GM23338 (cell line): ENCODE results near the gene SLX4IP. TPM values are rescaled to one million over a fixed set of nuclear protein-coding genes. Genes with fewer than 3 reads are reported as not detected.

ENCODE experiments used
- ATAC-seq: fragments of 200-7000 bp; cut with Tn5 transposase; 3 replicates; pipeline ENCODE4 v1.9.1; 2020
- DNase-seq: peaks from one replicate; pipeline ENCODE4 v3.0.0-alpha.2; 2015; ENCODE audit warnings: low spot score
- H2AFZ ChIP-seq: fragments of 200-600 bp; sonication (generic); 2 replicates; pipeline ENCODE4 v1.8.0; 2016; ENCODE audit warnings: antibody characterized with exemption, mild to moderate bottlenecking, moderate library complexity
- H3F3A ChIP-seq: fragments of 200-600 bp; sonication (generic); replicated peaks from 2 replicates; pipeline ENCODE4 v1.8.0; 2017; ENCODE audit warnings: antibody characterized with exemption, mixed run types, low read depth
- H3K27ac ChIP-seq: fragments of 200-600 bp; sonication (generic); 2 replicates; pipeline ENCODE4 v1.6.1; 2016; ENCODE audit warnings: low read depth
- H3K27me3 ChIP-seq: fragments of 200-600 bp; sonication (generic); 2 replicates; pipeline ENCODE4 v1.8.0; 2016; ENCODE audit warnings: mild to moderate bottlenecking, mixed run types, moderate library complexity; ENCODE audit not compliant: insufficient read depth
- H3K36me3 ChIP-seq: fragments of 200-600 bp; sonication (generic); 2 replicates; pipeline ENCODE4 v1.8.0; 2016; ENCODE audit warnings: mild to moderate bottlenecking; ENCODE audit not compliant: insufficient read depth
- H3K4me1 ChIP-seq: fragments of 200-600 bp; sonication (generic); 2 replicates; pipeline ENCODE4 v1.8.0; 2016; ENCODE audit warnings: mild to moderate bottlenecking, moderate library complexity; ENCODE audit not compliant: insufficient read depth
- H3K4me2 ChIP-seq: fragments of 200-600 bp; sonication (generic); 2 replicates; pipeline ENCODE4 v1.7.1; 2017; ENCODE audit warnings: mixed run types
- H3K4me3 ChIP-seq: fragments of 200-600 bp; sonication (generic); 2 replicates; pipeline ENCODE4 v1.6.1; 2016; ENCODE audit warnings: mixed run types
- H3K79me2 ChIP-seq: fragments of 200-600 bp; sonication (generic); replicated peaks from 2 replicates; pipeline ENCODE4 v1.8.0; 2017; ENCODE audit warnings: mild to moderate bottlenecking; ENCODE audit not compliant: insufficient read depth
- H3K9me2 ChIP-seq: fragments of 200-600 bp; sonication (generic); 2 replicates; pipeline ENCODE4 v1.8.0; 2017; ENCODE audit not compliant: insufficient read depth
- H4K20me1 ChIP-seq: fragments of 200-600 bp; sonication (generic); replicated peaks from 2 replicates; pipeline ENCODE4 v1.8.0; 2017; ENCODE audit warnings: mild to moderate bottlenecking; ENCODE audit not compliant: insufficient read depth
- H3K27ac Mint-ChIP-seq: 2 replicates; pipeline ENCODE4 v1.8.0; 2020; ENCODE audit warnings: inconsistent platforms, mild to moderate bottlenecking, moderate library complexity, mixed read lengths
- H3K27me3 Mint-ChIP-seq: 3 replicates; pipeline ENCODE4 v1.8.0; 2022; ENCODE audit warnings: low read depth, mild to moderate bottlenecking, moderate library complexity, mixed read lengths, inconsistent platforms; ENCODE audit not compliant: insufficient read depth, poor library complexity
- H3K36me3 Mint-ChIP-seq: 3 replicates; pipeline ENCODE4 v1.8.0; 2021; ENCODE audit warnings: low read depth, mild to moderate bottlenecking, inconsistent platforms, moderate library complexity, mixed read lengths
- H3K4me1 Mint-ChIP-seq: 3 replicates; pipeline ENCODE4 v1.8.0; 2020; ENCODE audit warnings: mild to moderate bottlenecking, inconsistent platforms, mixed read lengths
- H3K4me3 Mint-ChIP-seq: 3 replicates; pipeline ENCODE4 v1.8.0; 2021; ENCODE audit warnings: moderate library complexity, mild to moderate bottlenecking, inconsistent platforms, mixed read lengths
- H3K9me3 Mint-ChIP-seq: 3 replicates; pipeline ENCODE4 v1.8.0; 2020; ENCODE audit warnings: moderate library complexity, mild to moderate bottlenecking, inconsistent platforms, mixed read lengths
- CREB1 ChIP-seq: fragments of 250-450 bp; sonication (Bioruptor Pico); IDR thresholded peaks from 2 replicates; pipeline ENCODE4 v1.5.0; 2020; ENCODE audit warnings: low read depth, mild to moderate bottlenecking, moderate library complexity
- ETS1 ChIP-seq: IDR thresholded peaks from 2 replicates; pipeline ENCODE4 v1.6.1; 2016; ENCODE audit warnings: antibody characterized with exemption
- EZH2 ChIP-seq: fragments of 200-600 bp; sonication (generic); IDR thresholded peaks from one replicate; pipeline ENCODE4 v1.8.0; 2017; ENCODE audit warnings: antibody characterized with exemption, mild to moderate bottlenecking, low read depth; ENCODE audit not compliant: unreplicated experiment
- EZH2phosphoT487 ChIP-seq: fragments of 200-600 bp; sonication (generic); IDR thresholded peaks from one replicate; pipeline ENCODE4 v1.8.1; 2018; ENCODE audit warnings: antibody characterized with exemption; ENCODE audit not compliant: unreplicated experiment
- NANOG ChIP-seq: IDR thresholded peaks from 2 replicates; pipeline ENCODE4 v1.6.1; 2016; ENCODE audit warnings: antibody characterized with exemption, borderline replicate concordance
- REST ChIP-seq: IDR thresholded peaks from one replicate; pipeline ENCODE4 v1.6.1; 2018; ENCODE audit warnings: antibody characterized with exemption; ENCODE audit not compliant: unreplicated experiment
- STAT1 ChIP-seq: IDR thresholded peaks from one replicate; pipeline ENCODE4 v1.6.1; 2016; ENCODE audit warnings: antibody characterized with exemption; ENCODE audit not compliant: unreplicated experiment
- ZNF114 ChIP-seq: fragments of 250-450 bp; sonication (Bioruptor Pico); IDR thresholded peaks from 2 replicates; pipeline ENCODE4 v1.5.0; 2020; ENCODE audit warnings: mild to moderate bottlenecking, moderate library complexity
- ZNF331 ChIP-seq: fragments of 250-450 bp; sonication (Bioruptor Pico); IDR thresholded peaks from 2 replicates; pipeline ENCODE4 v1.5.0; 2020; ENCODE audit warnings: low read depth, mild to moderate bottlenecking, moderate library complexity
- ZNF462 ChIP-seq: fragments of 250-450 bp; sonication (Bioruptor Pico); IDR thresholded peaks from 2 replicates; pipeline ENCODE4 v1.5.0; 2020; ENCODE audit warnings: mild to moderate bottlenecking, moderate library complexity
- polyA plus RNA-seq: library from polyadenylated mRNA; unstranded; fragments of >200 nt; fragmentation: Nextera tagmentation; extraction: Ambion mirVana; gene quantifications from 2 replicates; pipeline ENCODE4 v1.2.1, GENCODE V29; 2016
- total RNA-seq: library from RNA; depleted of rRNA; stranded (reverse); fragments of >200 nt; shearing (Covaris generic); gene quantifications from 2 replicates; pipeline ENCODE4 v1.2.3, GENCODE V29; 2014

Gene SLX4IP
- total and polyA plus RNA-seq, 2 experiments from 2014 or later: 9.1 to 9.8 TPM

- TF ChIP-seq REST: no peak
- TF ChIP-seq STAT1: no peak
These were observed 47.4 kb upstream of the SLX4IP start (continued) for GRCh38 chr20:10387686-10388085.

DNA sequence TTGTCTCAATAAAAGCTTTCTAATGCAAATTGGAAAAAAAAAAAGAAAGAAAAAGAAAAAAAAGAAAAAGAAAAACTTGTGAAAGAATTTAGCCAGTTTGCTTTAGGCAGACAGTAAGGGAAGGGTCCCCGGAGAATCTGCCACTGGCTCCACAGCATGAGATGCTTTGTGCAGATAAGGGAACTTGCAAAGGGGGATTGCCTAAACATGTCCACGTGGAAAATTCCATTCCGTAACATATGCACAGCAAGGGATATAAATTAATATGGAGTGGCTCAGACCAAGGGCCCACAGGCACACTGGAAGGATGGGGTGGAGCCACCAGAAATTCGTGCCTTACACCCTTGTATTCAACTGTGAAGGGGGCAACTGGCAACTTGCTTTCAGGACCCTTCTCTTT lies 46.5 kb upstream of the SLX4IP start:
- no peak for DNase-seq
- ATAC-seq: no peak
- TF ChIP-seq ETS1 (no peak), ZNF114 (CRISPR knock-in tag) (no peak), EZH2phosphoT487 (no peak), NANOG (no peak), EZH2 (no peak), ZNF331 (CRISPR knock-in tag) (no peak), CREB1 (no peak), ZNF462 (CRISPR knock-in tag) (no peak), STAT1 (no peak)
- H3F3A ChIP-seq: no peaks in the 10 kb centered on the region
- Mint-ChIP-seq H3K9me3 (peaks cover 21% of the 10 kb centered on the region), H3K27ac (no peak overlapping the region), H3K27me3 (peaks cover 5% of the 10 kb centered on the region), H3K4me3 (no peak overlapping the region), H3K36me3 (peaks cover 10% of the 10 kb centered on the region; the same call in 2 of the 3 replicates), H3K4me1 (no peaks in the 10 kb centered on the region)
- no peaks in the 10 kb centered on the region for H4K20me1 ChIP-seq
- H3K9me2 ChIP-seq: peaks cover 4% of the 10 kb centered on the region; the same call in 1 of the 2 replicates
- no peak overlapping the region for H3K27ac ChIP-seq
- no peaks in the 10 kb centered on the region for H3K4me1 ChIP-seq
- H3K4me2 ChIP-seq: no peak overlapping the region
- H3K36me3 ChIP-seq: no peaks in the 10 kb centered on the region; the same call in 1 of the 2 replicates
- H3K79me2 ChIP-seq: no peaks in the 10 kb centered on the region
- H2AFZ ChIP-seq: peak overlapping the region; percentile 68; the same call in 1 of the 2 replicates
- no peak overlapping the region for H3K4me3 ChIP-seq
- no peaks in the 10 kb centered on the region for H3K27me3 ChIP-seq
